OCI-LY3 (cell line): ENCODE results near the gene PTPRN2.

Experiments
- H2AFZ ChIP-seq: fragments of 200-600, 300-600 bp; shearing (Covaris generic); 2 replicates; pipeline ENCODE4 v1.6.0; 2014; ENCODE audit warnings: antibody characterized with exemption, low read depth, low read length
- H3K27ac ChIP-seq: fragments of 200-600, 300-600 bp; sonication (generic); 2 replicates; pipeline ENCODE4 v1.5.1; 2014; ENCODE audit warnings: mild to moderate bottlenecking, low read length, moderate library complexity, mixed read lengths
- H3K27me3 ChIP-seq: fragments of 200-600, 300-600 bp; sonication (generic); 2 replicates; pipeline ENCODE4 v1.6.1; 2014; ENCODE audit warnings: low read depth, low read length, mixed read lengths
- H3K36me3 ChIP-seq: fragments of 200-600, 300-600 bp; sonication (generic); replicated peaks from 2 replicates; pipeline ENCODE3; 2014; ENCODE audit warnings: low read depth, low read length, mixed read lengths
- H3K4me1 ChIP-seq: fragments of 300-600, 200-600 bp; sonication (generic); 2 replicates; pipeline ENCODE4 v1.6.1; 2014; ENCODE audit warnings: low read length, mixed read lengths
- H3K4me2 ChIP-seq: fragments of 200-600, 300-600 bp; sonication (generic); 2 replicates; pipeline ENCODE4 v1.6.1; 2014; ENCODE audit warnings: low read length, mixed read lengths
- H3K4me3 ChIP-seq: fragments of 300-600, 200-600 bp; sonication (generic); 2 replicates; pipeline ENCODE4 v1.5.1; 2014; ENCODE audit warnings: antibody characterized with exemption, mild to moderate bottlenecking, low read length, moderate library complexity
- H3K79me2 ChIP-seq: fragments of 300-600, 200-600 bp; shearing (Covaris generic); 2 replicates; pipeline ENCODE4 v1.6.1; 2014; ENCODE audit warnings: mild to moderate bottlenecking, low read length, mixed read lengths
- H3K9ac ChIP-seq: fragments of 300-600, 200-600 bp; shearing (Covaris generic); 2 replicates; pipeline ENCODE4 v1.6.0; 2014; ENCODE audit warnings: mild to moderate bottlenecking, low read length, moderate library complexity
- H3K9me3 ChIP-seq: fragments of 200-600, 300-600 bp; shearing (Covaris generic); 2 replicates; pipeline ENCODE4 v1.6.1; 2014; ENCODE audit warnings: low read length, mixed read lengths; ENCODE audit not compliant: insufficient read depth
- H4K20me1 ChIP-seq: fragments of 200-600, 300-600 bp; sonication (generic); 2 replicates; pipeline ENCODE4 v1.6.1; 2016; ENCODE audit warnings: low read length, mixed read lengths; ENCODE audit not compliant: insufficient read depth
- CTCF ChIP-seq: fragments of 200-600, 300-600 bp; sonication (generic); IDR thresholded peaks from 2 replicates; pipeline ENCODE4 v1.5.1; 2014; ENCODE audit warnings: antibody characterized with exemption, low read length, low read depth
- EZH2phosphoT487 ChIP-seq: fragments of 200-600 bp; shearing (Covaris generic); IDR thresholded peaks from 2 replicates; pipeline ENCODE4 v1.6.1; 2018; ENCODE audit warnings: antibody characterized with exemption, mixed run types, low read depth

Gene PTPRN2

GRCh38 chr7:157606140-157606539, 981.5 kb downstream of the PTPRN2 start:
- H3K27ac ChIP-seq, result no peak overlapping the region
- H3K27me3 ChIP-seq, result no peaks in the 10 kb centered on the region
- H3K4me3 ChIP-seq, result no peak overlapping the region
- no peaks in the 10 kb centered on the region for H3K36me3 ChIP-seq
- H2AFZ ChIP-seq, result no peak overlapping the region
- TF ChIP-seq EZH2phosphoT487 (no peak), CTCF (no peak)
- H4K20me1 ChIP-seq, result no peaks in the 10 kb centered on the region
- no peak overlapping the region for H3K4me2 ChIP-seq
- H3K4me1 ChIP-seq, result no peaks in the 10 kb centered on the region
- no peak overlapping the region for H3K9ac ChIP-seq
- no peaks in the 10 kb centered on the region for H3K79me2 ChIP-seq
- no peaks in the 10 kb centered on the region for H3K9me3 ChIP-seq

GRCh38 chr7:157605638-157606037, 982.0 kb downstream of the PTPRN2 start:
- no peak overlapping the region for H3K9ac ChIP-seq
- no peaks in the 10 kb centered on the region for H4K20me1 ChIP-seq
- H3K9me3 ChIP-seq, result no peaks in the 10 kb centered on the region
- no peak overlapping the region for H3K4me3 ChIP-seq
- no peaks in the 10 kb centered on the region for H3K79me2 ChIP-seq
- H2AFZ ChIP-seq, result no peak overlapping the region
- TF ChIP-seq EZH2phosphoT487 (no peak), CTCF (no peak)
- H3K27me3 ChIP-seq, result no peaks in the 10 kb centered on the region
- H3K36me3 ChIP-seq, result no peaks in the 10 kb centered on the region
- no peak overlapping the region for H3K4me2 ChIP-seq
- H3K4me1 ChIP-seq, result no peaks in the 10 kb centered on the region
- H3K27ac ChIP-seq, result no peak overlapping the region

- Histone ChIP-seq H3K9me3 (no peaks in the 10 kb centered on the region), H3K9ac (no peak overlapping the region), H3K36me3 (no peaks in the 10 kb centered on the region), H3K79me2 (no peaks in the 10 kb centered on the region), H2AFZ (no peak overlapping the region), H4K20me1 (no peaks in the 10 kb centered on the region), H3K27ac (no peak overlapping the region), H3K4me1 (no peaks in the 10 kb centered on the region), H3K4me2 (no peak overlapping the region), H3K4me3 (no peak overlapping the region), H3K27me3 (no peaks in the 10 kb centered on the region)
- no peak for TF ChIP-seq EZH2phosphoT487
- no peak for TF ChIP-seq CTCF
Measured at GRCh38 chr7:157604661-157605381, 982.8 kb downstream of the PTPRN2 start.

GRCh38 chr7:157603716-157604115, 983.9 kb downstream of the PTPRN2 start:
- H3K27ac ChIP-seq, result no peak overlapping the region
- no peak overlapping the region for H3K4me2 ChIP-seq
- no peak overlapping the region for H2AFZ ChIP-seq
- no peak overlapping the region for H3K4me3 ChIP-seq
- no peaks in the 10 kb centered on the region for H3K27me3 ChIP-seq
- H3K9me3 ChIP-seq, result no peaks in the 10 kb centered on the region
- H4K20me1 ChIP-seq, result no peaks in the 10 kb centered on the region
- H3K9ac ChIP-seq, result no peak overlapping the region
- no peaks in the 10 kb centered on the region for H3K36me3 ChIP-seq
- no peaks in the 10 kb centered on the region for H3K79me2 ChIP-seq
- no peaks in the 10 kb centered on the region for H3K4me1 ChIP-seq
- no peak for TF ChIP-seq EZH2phosphoT487
- TF ChIP-seq CTCF, result no peak
